ENCODE measurements around the gene TENT5C. TPM values are rescaled to one million over a fixed set of nuclear protein-coding genes. Genes with fewer than 3 reads are reported as not detected.
A peak's percentile ranks its signal among the peaks of the same experiment; 100 is the strongest.

Gene TENT5C
- total RNA-seq, 1 experiment from 2014 or later: 1.4 TPM

- TF ChIP-seq RELA (CRISPR knock-in tag; IDR thresholded peaks at IDR 0.05; ENCODE audit: borderline replicate concordance) (no peak), SMAD3 (CRISPR knock-in tag; IDR thresholded peaks at IDR 0.05; ENCODE audit: borderline replicate concordance) (no peak), AR (CRISPR knock-in tag; IDR thresholded peaks at IDR 0.05) (no peak)
These were observed 36.0 kb upstream of the TENT5C start (continued) for GRCh38 chr1:117569856-117570255.

- TF ChIP-seq ERG (CRISPR knock-in tag; IDR thresholded peaks at IDR 0.05) (no peak), KAT7 (CRISPR knock-in tag; IDR thresholded peaks at IDR 0.05; ENCODE audit: borderline replicate concordance) (no peak), PRRX2 (CRISPR knock-in tag; IDR thresholded peaks at IDR 0.05) (no peak), ZNF281 (CRISPR knock-in tag; IDR thresholded peaks at IDR 0.05) (no peak), ZBTB21 (CRISPR knock-in tag; IDR thresholded peaks at IDR 0.05; ENCODE audit: borderline replicate concordance) (no peak), AR (CRISPR knock-in tag; IDR thresholded peaks at IDR 0.05) (no peak), ZNF671 (CRISPR knock-in tag; IDR thresholded peaks at IDR 0.05) (no peak), SOX15 (CRISPR knock-in tag; IDR thresholded peaks at IDR 0.05) (no peak), USF2 (CRISPR knock-in tag; IDR thresholded peaks at IDR 0.05) (no peak), CTCF (IDR thresholded peaks at IDR 0.05) (no peak), MYBL2 (CRISPR knock-in tag; IDR thresholded peaks at IDR 0.05) (no peak), NR2C2 (CRISPR knock-in tag; IDR thresholded peaks at IDR 0.05) (no peak), TEAD4 (CRISPR knock-in tag; IDR thresholded peaks at IDR 0.05) (no peak), RELA (CRISPR knock-in tag; IDR thresholded peaks at IDR 0.05; ENCODE audit: borderline replicate concordance) (no peak)
- no peak overlapping the region for H3K4me3 Mint-ChIP-seq
- ATAC-seq (peak; percentile 64), DNase-seq (ENCODE audit: low spot score) (no peak)
- H3K9me3 Mint-ChIP-seq: no peaks in the 10 kb centered on the region
- no peaks in the 10 kb centered on the region for H3K36me3 Mint-ChIP-seq
- peaks cover 10% of the 10 kb centered on the region for H3K4me1 Mint-ChIP-seq
- POLR2A ChIA-PET: no interaction called here
- CTCF ChIA-PET: interaction anchor here (1.1 kb wide), 1 partner anchor 11 kb away, joined by 4 read pairs; no protein-coding TSS in a partner anchor
- no peak overlapping the region for H3K27ac Mint-ChIP-seq
- no peaks in the 10 kb centered on the region for H3K27me3 Mint-ChIP-seq (ENCODE audit: low read depth)
These were observed 34.8 kb upstream of the TENT5C start for GRCh38 chr1:117570988-117571409.
